Adrenal gland (tissue), 12 donors: Measurements from ENCODE around the gene GPRC5C. TPM values are rescaled to one million over a fixed set of nuclear protein-coding genes. Genes with fewer than 3 reads are reported as not detected.

ENCODE experiments used
- DNase-seq, 7 donors: peaks; one replicate each; pipeline ENCODE4 v3.0.0-alpha.2; 2019 to 2020
- H3K27ac ChIP-seq, 5 donors: fragments of 200-600 bp; sonication (generic) in 4 of 5; 1 replicate in 3 of 5; 2 replicates in 2 of 5; pipeline versions ENCODE4 v1.5.1 to v1.8.0; 2016 to 2020; ENCODE audit warnings: mild to moderate bottlenecking in 1 of 5
- H3K27me3 ChIP-seq: fragments of 200-600 bp; 2 replicates; pipeline ENCODE4 v1.8.0; 2021
- H3K36me3 ChIP-seq, 2 donors: fragments of 200-600 bp; replicated peaks in 1 of 2; 1 replicate in 1 of 2; 2 replicates in 1 of 2; pipeline versions ENCODE4 v1.5.1 to v1.8.0; 2018 to 2022
- H3K4me1 ChIP-seq, 2 donors: fragments of 200-600 bp; replicated peaks in 1 of 2; 1 replicate in 1 of 2; 2 replicates in 1 of 2; pipeline versions ENCODE4 v1.5.1 to v1.8.0; 2018 to 2021
- H3K4me3 ChIP-seq, 4 donors: fragments of 200-600 bp; sonication (generic) in 3 of 4; one replicate each; pipeline ENCODE4 v1.5.1; 2016 to 2018
- H3K9me3 ChIP-seq, 3 donors: fragments of 200-600 bp; sonication (generic) in 1 of 3; replicated peaks in 1 of 3; 1 replicate in 2 of 3; 2 replicates in 1 of 3; pipeline versions ENCODE4 v1.5.1 to v1.8.0; 2016 to 2021
- POLR2A ChIP-seq, 2 donors: fragments of 450-650 bp; IDR thresholded peaks; one replicate each; pipeline ENCODE4 v1.6.1; 2017; ENCODE audit warnings: antibody characterized with exemption in 2 of 2, mild to moderate bottlenecking in 2 of 2, moderate library complexity in 1 of 2
- WGBS, 4 donors: extraction: QIAGEN DNeasy Blood & Tissue Kit in 2 of 4; methylation state at CpG; one replicate each; pipeline versions ENCODE4 v1.1.5 to v1.1.7; 2013 to 2017; 5-methylcytosine and 5-hydroxymethylcytosine counted together
- intact Hi-C, 2 donors: fragments of 100-400 bp; cut with DNase I; formaldehyde crosslinking; loops; one replicate each; pipeline versions ENCODE4 v1.14.1 to v1.15.0; 2022 to 2023
- polyA plus RNA-seq, 3 donors: library from polyadenylated mRNA; stranded (reverse); fragments of 200-250 nt in 2 of 3; fragments of 350-450 nt in 1 of 3; fragmentation: Illumina TruSeq in 1 of 3; extraction: RNeasy Lipid Tissue Mini Kit (QIAGEN cat#74804) in 1 of 3; gene quantifications; one replicate each; pipeline ENCODE4 v1.2.3, GENCODE V29; 2013 to 2014
- total RNA-seq, 9 donors: library from RNA; depleted of rRNA in 4 of 9; stranded (reverse); fragments of >200 nt in 4 of 9; fragments of 120-200 nt in 1 of 9; fragmentation: NEBNext Ultra II Directional in 1 of 9; extraction: Animal tissue kit (Norgen Biotek cat#: 25700) in 1 of 9; gene quantifications; one replicate each; pipeline versions ENCODE4 v1.1.0 to v1.2.4, GENCODE V29; 2013 to 2023
- TF ChIP-seq, protein P1 (sequence below), 6 experiments: fragments of 450-650 bp in 4 of 6; fragments of 200-600 bp in 2 of 6; sonication (generic) in 1 of 6; IDR thresholded peaks; 1 replicate in 5 of 6; 2 replicates in 1 of 6; pipeline versions ENCODE4 v1.5.1 to v1.8.0; 2016 to 2021; ENCODE audit warnings: antibody characterized with exemption in 6 of 6, mild to moderate bottlenecking in 2 of 6, moderate library complexity in 1 of 6
- donor health status: healthy with polysubstance abuse.
- donor health status: Bipolar disorder and iron deficiency.
- donor health status: DM: yes; HTN: yes; CAD: no.
- donor health status: DM: no; HTN: no; CAD: no.
- donor health status: DM: no; HTN: no; CAD: no.
- donor health status: DM: yes; HTN: yes; CAD: no.

Gene GPRC5C
- total and polyA plus RNA-seq, 12 donors = 2.7 to 67.2 (median 30.5) TPM

DNA sequence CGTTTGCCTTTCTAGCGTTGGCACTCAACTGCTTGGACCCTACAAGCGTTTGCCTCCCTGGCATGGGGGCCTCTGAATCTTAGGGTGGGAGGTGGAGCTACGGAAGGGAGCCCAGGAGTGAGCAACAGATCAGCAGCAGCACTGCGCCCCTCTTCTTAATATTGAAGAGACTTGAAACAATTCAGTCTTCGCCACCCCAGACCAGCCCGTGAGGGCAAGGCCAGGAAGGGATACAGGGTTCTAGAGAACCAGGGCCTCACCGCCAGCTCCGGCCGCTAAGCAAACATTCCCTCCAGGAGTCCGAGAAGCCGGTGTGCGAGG lies 1.5 kb upstream of the GPRC5C start:
- DNase-seq = peak in 4 of 7 donors; percentile 24 to 46 (median 36)
- no peaks in the 10 kb centered on the region for H3K36me3 ChIP-seq
- H3K9me3 ChIP-seq = no peaks in the 10 kb centered on the region
- no peaks in the 10 kb centered on the region for H3K27me3 ChIP-seq
- peak overlapping the region in 2 of 4 donors; percentile 59 to 91 for H3K4me3 ChIP-seq
- WGBS, 4 donors = 2 to 30% (median 14%) methylated on average over 8 to 13 of the region's 13 CpGs
- peaks cover 23 to 29% of the 10 kb centered on the region in 2 donors for H3K4me1 ChIP-seq
- H3K27ac ChIP-seq = peak overlapping the region; percentile 37 to 93 (median 89)
- TF ChIP-seq, protein P1, sequence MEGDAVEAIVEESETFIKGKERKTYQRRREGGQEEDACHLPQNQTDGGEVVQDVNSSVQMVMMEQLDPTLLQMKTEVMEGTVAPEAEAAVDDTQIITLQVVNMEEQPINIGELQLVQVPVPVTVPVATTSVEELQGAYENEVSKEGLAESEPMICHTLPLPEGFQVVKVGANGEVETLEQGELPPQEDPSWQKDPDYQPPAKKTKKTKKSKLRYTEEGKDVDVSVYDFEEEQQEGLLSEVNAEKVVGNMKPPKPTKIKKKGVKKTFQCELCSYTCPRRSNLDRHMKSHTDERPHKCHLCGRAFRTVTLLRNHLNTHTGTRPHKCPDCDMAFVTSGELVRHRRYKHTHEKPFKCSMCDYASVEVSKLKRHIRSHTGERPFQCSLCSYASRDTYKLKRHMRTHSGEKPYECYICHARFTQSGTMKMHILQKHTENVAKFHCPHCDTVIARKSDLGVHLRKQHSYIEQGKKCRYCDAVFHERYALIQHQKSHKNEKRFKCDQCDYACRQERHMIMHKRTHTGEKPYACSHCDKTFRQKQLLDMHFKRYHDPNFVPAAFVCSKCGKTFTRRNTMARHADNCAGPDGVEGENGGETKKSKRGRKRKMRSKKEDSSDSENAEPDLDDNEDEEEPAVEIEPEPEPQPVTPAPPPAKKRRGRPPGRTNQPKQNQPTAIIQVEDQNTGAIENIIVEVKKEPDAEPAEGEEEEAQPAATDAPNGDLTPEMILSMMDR (IDR thresholded peaks at IDR 0.05) = no peak
- TF ChIP-seq POLR2A (IDR thresholded peaks at IDR 0.05) = no peak
- intact Hi-C loops = no loop called here

DNA sequence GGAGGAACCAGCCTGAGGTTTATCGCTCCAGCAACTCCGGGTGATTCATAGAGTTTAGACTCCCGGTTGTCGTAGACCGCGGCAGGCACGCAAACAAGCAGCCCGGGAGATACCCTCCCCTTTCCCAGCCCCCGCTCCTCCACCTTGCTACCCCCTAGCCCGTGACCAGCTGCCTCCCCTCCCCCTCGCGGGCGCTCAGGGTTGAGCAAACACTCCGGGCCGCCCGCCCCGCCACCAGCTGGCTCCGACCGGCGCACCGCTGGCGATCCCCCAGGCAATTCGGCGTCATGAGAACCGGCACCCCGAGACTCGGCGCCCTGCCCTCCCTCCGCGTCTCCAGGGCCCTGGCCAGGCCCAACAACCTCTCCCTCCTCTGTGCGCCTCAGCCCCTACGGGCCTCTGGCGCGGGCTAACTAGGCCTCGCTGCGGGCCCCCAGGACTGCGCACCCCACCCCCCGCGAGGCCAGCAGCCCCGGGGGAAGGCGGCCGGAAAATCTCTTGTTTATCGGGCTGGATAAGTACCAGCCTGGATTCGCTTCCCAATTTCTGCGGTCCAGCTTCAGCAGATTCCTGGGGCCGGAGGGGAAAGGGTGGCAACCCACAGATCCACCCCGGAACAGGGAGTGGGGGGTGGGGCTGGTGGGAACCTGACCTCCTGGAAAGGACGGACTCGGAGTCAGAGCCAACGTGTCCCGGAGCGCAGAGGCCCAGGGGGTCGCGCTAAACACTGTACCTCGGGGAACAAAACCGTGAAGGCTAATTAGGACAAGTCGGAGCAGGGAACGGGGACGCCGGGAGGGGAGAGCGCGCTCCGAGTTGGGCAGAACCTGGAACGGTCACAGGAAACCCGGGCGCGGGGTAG lies 951 bp upstream of the GPRC5C start:
- intact Hi-C loops = no loop called here
- Histone ChIP-seq H3K36me3 (no peaks in the 10 kb centered on the region), H3K27me3 (no peaks in the 10 kb centered on the region), H3K27ac (peak overlapping the region; percentile 37 to 93 (median 89)), H3K4me1 (peaks cover 23 to 32% of the 10 kb centered on the region in 2 donors), H3K4me3 (peak overlapping the region; percentile 6 to 91 (median 43)), H3K9me3 (no peaks in the 10 kb centered on the region)
- TF ChIP-seq POLR2A (IDR thresholded peaks at IDR 0.05) = peak in 1 of 2 donors; percentile 74
- TF ChIP-seq, protein P1 (IDR thresholded peaks at IDR 0.05) = no peak
- DNase-seq = peak; percentile 82 to 94 (median 86)
- WGBS, 4 donors = 0 to 1% (median 0%) methylated on average over 10 to 67 of the region's 67 CpGs

DNA sequence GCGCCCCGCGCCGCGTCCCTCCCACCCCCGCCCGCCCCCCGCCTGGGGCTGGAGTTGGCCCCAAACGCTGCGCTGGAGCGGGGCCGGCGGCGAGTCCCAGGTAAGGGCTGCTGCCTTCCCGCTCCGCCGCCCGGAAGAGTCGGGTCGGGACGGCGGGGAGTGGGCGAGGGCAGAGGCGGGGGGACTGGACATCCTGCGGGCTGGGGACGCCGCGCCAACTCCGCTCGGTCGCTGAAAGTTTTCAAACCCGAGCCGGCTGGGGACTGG lies 469 bp downstream of the GPRC5C start:
- intact Hi-C loops = no loop called here
- Histone ChIP-seq H3K36me3 (no peaks in the 10 kb centered on the region), H3K4me1 (peaks cover 23 to 33% of the 10 kb centered on the region in 2 donors), H3K27me3 (no peaks in the 10 kb centered on the region), H3K9me3 (no peaks in the 10 kb centered on the region), H3K4me3 (peak overlapping the region in 2 of 4 donors; percentile 59 to 91), H3K27ac (peak overlapping the region in 3 of 5 donors; percentile 89 to 93 (median 91))
- TF ChIP-seq, protein P1 (IDR thresholded peaks at IDR 0.05) = no peak
- TF ChIP-seq POLR2A (IDR thresholded peaks at IDR 0.05) = no peak
- DNase-seq = no peak
- 0 to 1% (median 1%) methylated on average over 4 to 33 of the region's 33 CpGs; no CpG with 5 or more reads in 1 of the 4 donors for WGBS, 4 donors

DNA sequence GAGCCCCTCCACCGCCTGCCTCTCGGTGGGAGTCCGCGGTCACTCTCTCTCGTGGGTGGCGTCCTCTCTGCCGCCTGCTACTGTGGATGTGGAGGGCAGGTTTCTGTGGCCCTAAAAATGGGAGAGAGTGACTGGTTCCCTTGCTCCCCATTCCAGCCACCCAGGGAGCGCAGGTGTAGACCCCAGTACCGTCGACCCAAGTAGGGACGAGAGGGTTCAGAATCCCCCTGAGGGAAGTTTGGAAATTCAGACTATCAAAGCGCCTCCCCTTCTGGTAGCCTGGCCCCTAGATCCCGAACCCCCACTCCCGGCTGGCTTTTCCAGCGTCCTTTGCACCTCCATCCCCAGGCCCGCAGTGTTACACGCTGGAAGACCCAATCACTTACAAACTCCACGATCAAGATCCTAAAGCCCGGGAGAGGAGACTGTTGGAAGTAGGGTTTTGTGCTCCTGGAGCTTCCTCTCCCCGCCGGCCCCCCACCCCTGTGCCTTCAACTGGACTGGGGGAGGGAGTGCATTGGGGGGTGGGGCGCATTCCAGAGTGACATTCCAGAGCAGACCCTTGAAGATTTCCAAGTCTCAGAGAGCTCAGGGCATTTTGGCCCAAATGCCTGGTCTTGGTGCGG lies 991 bp downstream of the GPRC5C start:
- Histone ChIP-seq H3K9me3 (no peaks in the 10 kb centered on the region), H3K4me3 (peak overlapping the region in 2 of 4 donors; percentile 59 to 91), H3K4me1 (peaks cover 23 to 33% of the 10 kb centered on the region in 2 donors), H3K27ac (peak overlapping the region in 3 of 5 donors; percentile 89 to 93 (median 91)), H3K36me3 (no peaks in the 10 kb centered on the region), H3K27me3 (no peaks in the 10 kb centered on the region)
- 17 to 30% (median 24%) methylated on average over 13 to 23 of the region's 23 CpGs for WGBS, 4 donors
- TF ChIP-seq, protein P1 (IDR thresholded peaks at IDR 0.05) = no peak
- TF ChIP-seq POLR2A (IDR thresholded peaks at IDR 0.05) = no peak
- intact Hi-C loops = no loop called here
- no peak for DNase-seq
